ENCODE measurements around the gene FHIT.

Gene FHIT

GRCh38 chr3:59970796-59971195, 1280.5 kb downstream of the FHIT start:
- Histone ChIP-seq H3K4me1 (ENCODE audit: control insufficient read depth in 1 of 2, insufficient read depth in 2 of 2, low read length in 2 of 2) (no peaks in the 10 kb centered on the region), H3K36me3 (ENCODE audit: control insufficient read depth in 1 of 2, insufficient read depth in 2 of 2, low read length in 2 of 2) (no peaks in the 10 kb centered on the region), H3K27me3 (ENCODE audit: low read depth, low read length) (no peaks in the 10 kb centered on the region), H3K4me3 (ENCODE audit: low read depth in 1 of 2, low read length in 2 of 2) (no peak overlapping the region), H3K27ac (ENCODE audit: low read length) (no peak overlapping the region), H3K9me3 (ENCODE audit: control insufficient read depth in 1 of 2, low read length in 2 of 2) (no peaks in the 10 kb centered on the region)

- no peak overlapping the region for H3K4me3 ChIP-seq (ENCODE audit: low read depth in 1 of 2, low read length in 2 of 2)
- H3K27me3 ChIP-seq (ENCODE audit: low read depth, low read length): no peaks in the 10 kb centered on the region
- H3K27ac ChIP-seq (ENCODE audit: low read length): no peak overlapping the region
- no peaks in the 10 kb centered on the region for H3K9me3 ChIP-seq (ENCODE audit: control insufficient read depth in 1 of 2, low read length in 2 of 2)
- H3K36me3 ChIP-seq (ENCODE audit: control insufficient read depth in 1 of 2, insufficient read depth in 2 of 2, low read length in 2 of 2): no peaks in the 10 kb centered on the region
- no peaks in the 10 kb centered on the region for H3K4me1 ChIP-seq (ENCODE audit: control insufficient read depth in 1 of 2, insufficient read depth in 2 of 2, low read length in 2 of 2)
Measured at GRCh38 chr3:59970376-59970775, 1280.9 kb downstream of the FHIT start.

- no peaks in the 10 kb centered on the region for H3K27me3 ChIP-seq (ENCODE audit: low read depth, low read length)
- H3K27ac ChIP-seq (ENCODE audit: low read length): no peak overlapping the region
- no peaks in the 10 kb centered on the region for H3K9me3 ChIP-seq (ENCODE audit: control insufficient read depth in 1 of 2, low read length in 2 of 2)
- H3K4me1 ChIP-seq (ENCODE audit: control insufficient read depth in 1 of 2, insufficient read depth in 2 of 2, low read length in 2 of 2): no peaks in the 10 kb centered on the region
- no peaks in the 10 kb centered on the region for H3K36me3 ChIP-seq (ENCODE audit: control insufficient read depth in 1 of 2, insufficient read depth in 2 of 2, low read length in 2 of 2)
- no peak overlapping the region for H3K4me3 ChIP-seq (ENCODE audit: low read depth in 1 of 2, low read length in 2 of 2)
Measured at GRCh38 chr3:59968513-59969045, 1282.7 kb downstream of the FHIT start.

- no peaks in the 10 kb centered on the region for H3K9me3 ChIP-seq (ENCODE audit: control insufficient read depth in 1 of 2, low read length in 2 of 2)
- no peak overlapping the region for H3K27ac ChIP-seq (ENCODE audit: low read length)
- no peak overlapping the region for H3K4me3 ChIP-seq (ENCODE audit: low read depth in 1 of 2, low read length in 2 of 2)
- no peaks in the 10 kb centered on the region for H3K4me1 ChIP-seq (ENCODE audit: control insufficient read depth in 1 of 2, insufficient read depth in 2 of 2, low read length in 2 of 2)
- H3K27me3 ChIP-seq (ENCODE audit: low read depth, low read length): no peaks in the 10 kb centered on the region
- H3K36me3 ChIP-seq (ENCODE audit: control insufficient read depth in 1 of 2, insufficient read depth in 2 of 2, low read length in 2 of 2): no peaks in the 10 kb centered on the region
Measured at GRCh38 chr3:59963676-59964075, 1287.6 kb downstream of the FHIT start.

GRCh38 chr3:59957150-59957549, 1294.1 kb downstream of the FHIT start:
- Histone ChIP-seq H3K4me3 (ENCODE audit: low read depth in 1 of 2, low read length in 2 of 2) (no peak overlapping the region), H3K27ac (ENCODE audit: low read length) (no peak overlapping the region), H3K27me3 (ENCODE audit: low read depth, low read length) (no peaks in the 10 kb centered on the region), H3K36me3 (ENCODE audit: control insufficient read depth in 1 of 2, insufficient read depth in 2 of 2, low read length in 2 of 2) (no peaks in the 10 kb centered on the region), H3K4me1 (ENCODE audit: control insufficient read depth in 1 of 2, insufficient read depth in 2 of 2, low read length in 2 of 2) (no peaks in the 10 kb centered on the region), H3K9me3 (ENCODE audit: control insufficient read depth in 1 of 2, low read length in 2 of 2) (no peaks in the 10 kb centered on the region)

GRCh38 chr3:59953104-59953503, 1298.1 kb downstream of the FHIT start:
- Histone ChIP-seq H3K27ac (ENCODE audit: low read length) (no peak overlapping the region), H3K4me3 (ENCODE audit: low read depth in 1 of 2, low read length in 2 of 2) (no peak overlapping the region), H3K4me1 (ENCODE audit: control insufficient read depth in 1 of 2, insufficient read depth in 2 of 2, low read length in 2 of 2) (no peaks in the 10 kb centered on the region), H3K27me3 (ENCODE audit: low read depth, low read length) (no peaks in the 10 kb centered on the region), H3K36me3 (ENCODE audit: control insufficient read depth in 1 of 2, insufficient read depth in 2 of 2, low read length in 2 of 2) (no peaks in the 10 kb centered on the region), H3K9me3 (ENCODE audit: control insufficient read depth in 1 of 2, low read length in 2 of 2) (no peaks in the 10 kb centered on the region)

- Histone ChIP-seq H3K4me1 (ENCODE audit: control insufficient read depth in 1 of 2, insufficient read depth in 2 of 2, low read length in 2 of 2) (no peaks in the 10 kb centered on the region), H3K27me3 (ENCODE audit: low read depth, low read length) (no peaks in the 10 kb centered on the region), H3K27ac (ENCODE audit: low read length) (no peak overlapping the region), H3K9me3 (ENCODE audit: control insufficient read depth in 1 of 2, low read length in 2 of 2) (no peaks in the 10 kb centered on the region), H3K4me3 (ENCODE audit: low read depth in 1 of 2, low read length in 2 of 2) (no peak overlapping the region), H3K36me3 (ENCODE audit: control insufficient read depth in 1 of 2, insufficient read depth in 2 of 2, low read length in 2 of 2) (no peaks in the 10 kb centered on the region)
Measured at GRCh38 chr3:59949311-59949710, 1301.9 kb downstream of the FHIT start.

GRCh38 chr3:59946401-59946800, 1304.9 kb downstream of the FHIT start:
- Histone ChIP-seq H3K27ac (ENCODE audit: low read length) (no peak overlapping the region), H3K4me1 (ENCODE audit: control insufficient read depth in 1 of 2, insufficient read depth in 2 of 2, low read length in 2 of 2) (no peaks in the 10 kb centered on the region), H3K36me3 (ENCODE audit: control insufficient read depth in 1 of 2, insufficient read depth in 2 of 2, low read length in 2 of 2) (no peaks in the 10 kb centered on the region), H3K4me3 (ENCODE audit: low read depth in 1 of 2, low read length in 2 of 2) (no peak overlapping the region), H3K27me3 (ENCODE audit: low read depth, low read length) (no peaks in the 10 kb centered on the region), H3K9me3 (ENCODE audit: control insufficient read depth in 1 of 2, low read length in 2 of 2) (no peaks in the 10 kb centered on the region)

- H3K27me3 ChIP-seq (ENCODE audit: low read depth, low read length): no peaks in the 10 kb centered on the region
- no peaks in the 10 kb centered on the region for H3K36me3 ChIP-seq (ENCODE audit: control insufficient read depth in 1 of 2, insufficient read depth in 2 of 2, low read length in 2 of 2)
- H3K9me3 ChIP-seq (ENCODE audit: control insufficient read depth in 1 of 2, low read length in 2 of 2): no peaks in the 10 kb centered on the region
- no peak overlapping the region for H3K4me3 ChIP-seq (ENCODE audit: low read depth in 1 of 2, low read length in 2 of 2)
- no peak overlapping the region for H3K27ac ChIP-seq (ENCODE audit: low read length)
- no peaks in the 10 kb centered on the region for H3K4me1 ChIP-seq (ENCODE audit: control insufficient read depth in 1 of 2, insufficient read depth in 2 of 2, low read length in 2 of 2)
Measured at GRCh38 chr3:59940718-59941117, 1310.5 kb downstream of the FHIT start.

- H3K27ac ChIP-seq (ENCODE audit: low read length): no peak overlapping the region
- no peaks in the 10 kb centered on the region for H3K27me3 ChIP-seq (ENCODE audit: low read depth, low read length)
- no peaks in the 10 kb centered on the region for H3K36me3 ChIP-seq (ENCODE audit: control insufficient read depth in 1 of 2, insufficient read depth in 2 of 2, low read length in 2 of 2)
Measured at GRCh38 chr3:59939826-59940426, 1311.3 kb downstream of the FHIT start.

GRCh38 chr3:59938828-59939227, 1312.4 kb downstream of the FHIT start:
- no peak overlapping the region for H3K4me3 ChIP-seq (ENCODE audit: low read depth in 1 of 2, low read length in 2 of 2)
- no peaks in the 10 kb centered on the region for H3K4me1 ChIP-seq (ENCODE audit: control insufficient read depth in 1 of 2, insufficient read depth in 2 of 2, low read length in 2 of 2)
- H3K27ac ChIP-seq (ENCODE audit: low read length): no peak overlapping the region
- H3K27me3 ChIP-seq (ENCODE audit: low read depth, low read length): no peaks in the 10 kb centered on the region
- no peaks in the 10 kb centered on the region for H3K36me3 ChIP-seq (ENCODE audit: control insufficient read depth in 1 of 2, insufficient read depth in 2 of 2, low read length in 2 of 2)
- no peaks in the 10 kb centered on the region for H3K9me3 ChIP-seq (ENCODE audit: control insufficient read depth in 1 of 2, low read length in 2 of 2)

More at GRCh38 chr3:59939826-59940426, 1311.3 kb downstream of the FHIT start:
- Histone ChIP-seq H3K4me3 (ENCODE audit: low read depth in 1 of 2, low read length in 2 of 2) (no peak overlapping the region), H3K9me3 (ENCODE audit: control insufficient read depth in 1 of 2, low read length in 2 of 2) (no peaks in the 10 kb centered on the region), H3K4me1 (ENCODE audit: control insufficient read depth in 1 of 2, insufficient read depth in 2 of 2, low read length in 2 of 2) (no peaks in the 10 kb centered on the region)

- H3K4me1 ChIP-seq (ENCODE audit: control insufficient read depth in 1 of 2, insufficient read depth in 2 of 2, low read length in 2 of 2): no peaks in the 10 kb centered on the region
- no peak overlapping the region for H3K4me3 ChIP-seq (ENCODE audit: low read depth in 1 of 2, low read length in 2 of 2)
- no peaks in the 10 kb centered on the region for H3K36me3 ChIP-seq (ENCODE audit: control insufficient read depth in 1 of 2, insufficient read depth in 2 of 2, low read length in 2 of 2)
- H3K27ac ChIP-seq (ENCODE audit: low read length): no peak overlapping the region
- no peaks in the 10 kb centered on the region for H3K9me3 ChIP-seq (ENCODE audit: control insufficient read depth in 1 of 2, low read length in 2 of 2)
- H3K27me3 ChIP-seq (ENCODE audit: low read depth, low read length): no peaks in the 10 kb centered on the region
Measured at GRCh38 chr3:59937201-59937600, 1314.1 kb downstream of the FHIT start.
